Measurements from ENCODE around the gene BMPR1B. TPM values are rescaled to one million over a fixed set of nuclear protein-coding genes. Genes with fewer than 3 reads are reported as not detected.

Gene BMPR1B
- total RNA-seq, 1 donor: under 0.01 TPM

- H3K4me3 ChIP-seq (ENCODE audit: low read length): no peak overlapping the region
- no peaks in the 10 kb centered on the region for H3K27me3 ChIP-seq (ENCODE audit: insufficient read depth, low read length)
- no peaks in the 10 kb centered on the region for H3K4me1 ChIP-seq (ENCODE audit: insufficient read depth, low read length)
- H3K9me3 ChIP-seq (ENCODE audit: low read depth, low read length): no peaks in the 10 kb centered on the region
Observed at GRCh38 chr4:94892051-94892450, 134.3 kb downstream of the BMPR1B start.

DNA sequence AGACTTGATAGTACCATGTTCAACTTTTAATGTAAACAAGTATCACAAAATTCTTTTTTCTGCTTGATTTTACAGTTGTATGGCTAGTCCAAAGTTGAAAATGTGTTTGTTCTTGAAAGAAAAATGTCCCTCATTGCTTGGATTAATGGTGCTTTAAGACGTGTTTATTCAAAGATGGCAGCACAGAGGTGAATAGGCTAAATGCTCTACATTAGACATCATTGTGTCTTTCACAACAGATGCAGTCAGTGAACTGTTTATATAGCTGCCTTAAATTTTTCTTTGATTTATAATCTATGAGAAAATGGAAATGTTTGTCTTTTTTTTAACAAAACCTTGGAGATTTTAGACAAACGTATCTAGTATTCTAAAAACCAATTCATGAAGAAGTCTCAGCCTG, 137.3 kb downstream of the BMPR1B start:
- H3K9me3 ChIP-seq (ENCODE audit: low read depth, low read length): no peaks in the 10 kb centered on the region
- no peaks in the 10 kb centered on the region for H3K27me3 ChIP-seq (ENCODE audit: insufficient read depth, low read length)
- no peaks in the 10 kb centered on the region for H3K4me1 ChIP-seq (ENCODE audit: insufficient read depth, low read length)
- H3K4me3 ChIP-seq (ENCODE audit: low read length): no peak overlapping the region

- Histone ChIP-seq H3K4me1 (ENCODE audit: insufficient read depth, low read length) (no peaks in the 10 kb centered on the region), H3K9me3 (ENCODE audit: low read depth, low read length) (no peaks in the 10 kb centered on the region), H3K4me3 (ENCODE audit: low read length) (no peak overlapping the region), H3K27me3 (ENCODE audit: insufficient read depth, low read length) (no peaks in the 10 kb centered on the region)
Observed at GRCh38 chr4:94897023-94897422, 139.3 kb downstream of the BMPR1B start.

DNA sequence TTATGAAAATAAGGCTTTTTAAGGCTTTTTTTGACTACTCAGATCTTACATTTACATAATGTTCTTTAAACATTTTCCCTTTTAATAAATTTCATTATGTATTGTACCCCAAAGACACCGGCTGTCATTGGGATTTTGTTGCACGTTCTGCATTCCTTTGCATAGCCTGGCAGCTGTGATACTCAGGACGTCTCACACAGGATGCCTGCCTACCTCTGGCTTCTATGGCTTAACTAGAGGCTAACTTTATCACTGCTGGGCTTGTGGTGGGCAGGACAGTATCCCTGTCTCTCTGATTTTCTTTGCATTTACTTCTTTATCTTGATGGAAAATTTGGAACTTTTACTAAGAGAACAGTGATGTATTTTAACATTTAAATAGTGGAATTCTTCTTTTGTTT, 147.8 kb downstream of the BMPR1B start:
- Histone ChIP-seq H3K27me3 (ENCODE audit: insufficient read depth, low read length) (no peaks in the 10 kb centered on the region), H3K9me3 (ENCODE audit: low read depth, low read length) (no peaks in the 10 kb centered on the region), H3K4me3 (ENCODE audit: low read length) (no peak overlapping the region), H3K4me1 (ENCODE audit: insufficient read depth, low read length) (no peaks in the 10 kb centered on the region)

DNA sequence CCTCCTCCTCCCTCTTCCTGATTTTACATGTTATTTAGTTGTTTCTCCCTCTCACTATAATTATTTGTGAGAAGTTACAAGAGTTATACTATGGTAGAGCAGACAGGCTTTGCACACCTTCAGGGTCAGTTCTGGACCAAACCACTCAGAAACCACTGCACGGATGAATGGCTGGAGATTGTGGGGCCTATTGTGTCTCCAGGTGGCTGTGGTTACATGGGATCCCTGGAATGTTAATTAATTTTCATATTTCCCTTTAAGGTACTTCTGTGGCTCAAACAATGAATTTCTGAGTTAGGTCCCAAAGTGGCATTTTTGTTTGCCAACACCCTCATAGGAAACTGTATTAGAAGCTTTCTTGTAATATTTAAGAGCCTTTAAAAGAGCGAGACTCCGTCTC, 151.9 kb downstream of the BMPR1B start:
- no peak overlapping the region for H3K4me3 ChIP-seq (ENCODE audit: low read length)
- no peaks in the 10 kb centered on the region for H3K27me3 ChIP-seq (ENCODE audit: insufficient read depth, low read length)
- no peaks in the 10 kb centered on the region for H3K9me3 ChIP-seq (ENCODE audit: low read depth, low read length)
- H3K4me1 ChIP-seq (ENCODE audit: insufficient read depth, low read length): no peaks in the 10 kb centered on the region

GRCh38 chr4:94911106-94911505, 153.4 kb downstream of the BMPR1B start:
- Histone ChIP-seq H3K27me3 (ENCODE audit: insufficient read depth, low read length) (no peaks in the 10 kb centered on the region), H3K4me1 (ENCODE audit: insufficient read depth, low read length) (no peaks in the 10 kb centered on the region), H3K9me3 (ENCODE audit: low read depth, low read length) (no peaks in the 10 kb centered on the region), H3K4me3 (ENCODE audit: low read length) (no peak overlapping the region)

- no peak overlapping the region for H3K4me3 ChIP-seq (ENCODE audit: low read length)
- H3K27me3 ChIP-seq (ENCODE audit: insufficient read depth, low read length): no peaks in the 10 kb centered on the region
- H3K9me3 ChIP-seq (ENCODE audit: low read depth, low read length): no peaks in the 10 kb centered on the region
- no peaks in the 10 kb centered on the region for H3K4me1 ChIP-seq (ENCODE audit: insufficient read depth, low read length)
Observed at GRCh38 chr4:94912606-94913005, 154.9 kb downstream of the BMPR1B start.

- Histone ChIP-seq H3K9me3 (ENCODE audit: low read depth, low read length) (no peaks in the 10 kb centered on the region), H3K27me3 (ENCODE audit: insufficient read depth, low read length) (no peaks in the 10 kb centered on the region), H3K4me3 (ENCODE audit: low read length) (no peak overlapping the region), H3K4me1 (ENCODE audit: insufficient read depth, low read length) (no peaks in the 10 kb centered on the region)
Observed at GRCh38 chr4:94913316-94913715, 155.6 kb downstream of the BMPR1B start.

DNA sequence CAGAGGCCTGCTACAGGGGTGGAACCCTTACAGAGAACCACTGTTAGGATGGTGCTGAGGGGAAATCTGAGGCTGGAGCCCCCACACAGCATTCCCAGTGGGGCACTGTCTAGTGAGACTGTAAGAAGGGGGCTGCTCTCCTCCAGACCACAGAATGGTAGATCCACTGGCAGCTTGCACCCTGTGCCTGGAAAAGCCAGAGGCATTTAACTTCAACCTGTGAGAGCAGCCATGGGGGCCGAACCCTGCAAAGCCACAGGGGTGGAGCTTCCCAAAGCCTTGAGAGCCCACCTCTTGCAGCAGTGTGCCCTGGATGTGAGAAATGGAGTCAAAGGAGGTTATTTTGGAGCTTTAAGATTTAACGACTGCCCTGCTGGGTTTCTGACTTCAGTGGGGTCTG, 159.4 kb downstream of the BMPR1B start:
- Histone ChIP-seq H3K4me3 (ENCODE audit: low read length) (no peak overlapping the region), H3K4me1 (ENCODE audit: insufficient read depth, low read length) (no peaks in the 10 kb centered on the region), H3K9me3 (ENCODE audit: low read depth, low read length) (no peaks in the 10 kb centered on the region), H3K27me3 (ENCODE audit: insufficient read depth, low read length) (no peaks in the 10 kb centered on the region)

DNA sequence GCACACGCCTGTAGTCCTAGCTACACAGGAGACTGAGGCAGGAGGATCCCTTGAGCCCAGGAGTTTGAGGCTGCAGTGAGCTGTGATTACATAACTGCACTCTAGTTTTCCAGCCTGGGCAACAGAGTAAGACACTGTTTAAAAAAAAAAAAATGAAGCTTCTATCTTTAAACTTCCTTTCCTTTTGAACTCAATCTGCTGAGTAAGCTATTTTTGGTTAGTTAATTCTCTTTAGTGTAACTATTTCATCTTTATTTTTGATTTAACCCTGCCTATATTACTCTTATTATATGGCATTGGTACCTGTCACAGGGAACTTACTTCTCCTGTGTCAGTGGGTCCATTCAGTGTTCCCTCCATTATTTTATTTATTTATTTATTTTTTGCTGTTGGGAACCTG, 160.8 kb downstream of the BMPR1B start:
- H3K9me3 ChIP-seq (ENCODE audit: low read depth, low read length): no peaks in the 10 kb centered on the region
- H3K4me3 ChIP-seq (ENCODE audit: low read length): no peak overlapping the region
- H3K27me3 ChIP-seq (ENCODE audit: insufficient read depth, low read length): no peaks in the 10 kb centered on the region
- H3K4me1 ChIP-seq (ENCODE audit: insufficient read depth, low read length): no peaks in the 10 kb centered on the region

- Histone ChIP-seq H3K4me1 (ENCODE audit: insufficient read depth, low read length) (no peaks in the 10 kb centered on the region), H3K9me3 (ENCODE audit: low read depth, low read length) (no peaks in the 10 kb centered on the region), H3K4me3 (ENCODE audit: low read length) (no peak overlapping the region), H3K27me3 (ENCODE audit: insufficient read depth, low read length) (no peaks in the 10 kb centered on the region)
Observed at GRCh38 chr4:94920369-94920768, 162.6 kb downstream of the BMPR1B start.

DNA sequence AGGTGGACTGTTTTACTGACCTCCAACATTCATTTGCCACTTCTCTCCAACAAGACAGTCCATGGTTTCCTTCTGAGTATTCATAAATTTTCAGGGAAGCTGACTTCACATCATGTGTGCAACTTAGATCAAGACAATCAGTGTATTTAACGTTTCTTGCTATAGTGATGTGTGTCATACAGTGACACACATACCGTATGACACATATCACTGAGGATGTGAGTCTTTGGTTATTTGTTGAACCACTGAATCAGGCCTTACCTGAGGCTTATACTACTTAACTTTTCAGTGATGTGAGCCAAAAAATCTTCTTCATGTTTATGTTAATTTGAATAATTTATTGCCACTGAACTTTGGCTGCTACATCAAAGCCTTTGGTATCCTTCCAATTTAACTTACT, 166.8 kb downstream of the BMPR1B start:
- no peaks in the 10 kb centered on the region for H3K27me3 ChIP-seq (ENCODE audit: insufficient read depth, low read length)
- H3K9me3 ChIP-seq (ENCODE audit: low read depth, low read length): no peaks in the 10 kb centered on the region
- no peak overlapping the region for H3K4me3 ChIP-seq (ENCODE audit: low read length)
- H3K4me1 ChIP-seq (ENCODE audit: insufficient read depth, low read length): no peaks in the 10 kb centered on the region

GRCh38 chr4:94925764-94926347, 168.1 kb downstream of the BMPR1B start:
- Histone ChIP-seq H3K4me1 (ENCODE audit: insufficient read depth, low read length) (no peaks in the 10 kb centered on the region), H3K27me3 (ENCODE audit: insufficient read depth, low read length) (no peaks in the 10 kb centered on the region), H3K9me3 (ENCODE audit: low read depth, low read length) (no peaks in the 10 kb centered on the region), H3K4me3 (ENCODE audit: low read length) (no peak overlapping the region)

GRCh38 chr4:94926936-94927335, 169.2 kb downstream of the BMPR1B start:
- Histone ChIP-seq H3K4me3 (ENCODE audit: low read length) (no peak overlapping the region), H3K27me3 (ENCODE audit: insufficient read depth, low read length) (no peaks in the 10 kb centered on the region), H3K4me1 (ENCODE audit: insufficient read depth, low read length) (no peaks in the 10 kb centered on the region), H3K9me3 (ENCODE audit: low read depth, low read length) (no peaks in the 10 kb centered on the region)

DNA sequence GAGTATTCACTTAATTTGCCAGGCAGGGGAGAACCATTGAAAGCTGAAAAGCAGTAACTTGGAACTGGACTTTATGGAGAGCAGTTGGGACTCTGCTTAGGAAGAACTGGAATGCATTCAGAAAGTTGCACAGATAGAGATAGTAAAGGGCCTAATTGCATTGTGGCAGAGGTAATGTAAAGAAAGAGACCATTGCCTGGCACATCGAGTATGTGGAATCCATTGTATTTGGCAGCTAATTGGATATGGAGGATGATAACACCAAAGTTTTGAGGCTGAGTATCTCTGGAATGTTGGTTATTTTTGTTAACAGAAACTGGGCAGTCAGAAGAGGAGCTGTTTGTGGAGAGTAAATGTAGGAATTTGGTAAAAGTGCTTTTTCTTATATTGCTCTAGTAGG, 169.9 kb downstream of the BMPR1B start:
- Histone ChIP-seq H3K4me3 (ENCODE audit: low read length) (no peak overlapping the region), H3K9me3 (ENCODE audit: low read depth, low read length) (no peaks in the 10 kb centered on the region), H3K4me1 (ENCODE audit: insufficient read depth, low read length) (no peaks in the 10 kb centered on the region), H3K27me3 (ENCODE audit: insufficient read depth, low read length) (no peaks in the 10 kb centered on the region)

GRCh38 chr4:94929696-94930095, 171.9 kb downstream of the BMPR1B start:
- no peaks in the 10 kb centered on the region for H3K27me3 ChIP-seq (ENCODE audit: insufficient read depth, low read length)
- no peaks in the 10 kb centered on the region for H3K4me1 ChIP-seq (ENCODE audit: insufficient read depth, low read length)
- H3K9me3 ChIP-seq (ENCODE audit: low read depth, low read length): no peaks in the 10 kb centered on the region
- H3K4me3 ChIP-seq (ENCODE audit: low read length): no peak overlapping the region
